Smooth muscle cell of the brain vasculature (primary cell): ENCODE results near the gene DDC.
"Not testable (repeated sequence)": the region's sequence is repeated elsewhere in the genome, so short reads cannot be mapped to it uniquely, and the experiment has no call there.

Experiments
- DNase-seq: peaks from one replicate; pipeline ENCODE4 v3.0.0-alpha.2; 2012; ENCODE audit warnings: low read depth, low spot score

Gene DDC

GRCh38 chr7:50488379-50488778 is 76.8 kb downstream of the DDC start:
- DNase-seq = no peak

GRCh38 chr7:50486512-50486911 is 78.7 kb downstream of the DDC start:
- DNase-seq = no peak

GRCh38 chr7:50481867-50482266 is 83.3 kb downstream of the DDC start:
- no peak for DNase-seq

- DNase-seq = no peak
Measured at GRCh38 chr7:50480797-50481196, 84.4 kb downstream of the DDC start.

- DNase-seq = no peak
Measured at GRCh38 chr7:50479743-50480517, 85.3 kb downstream of the DDC start.

- no peak for DNase-seq
Measured at GRCh38 chr7:50477640-50478039, 87.6 kb downstream of the DDC start.

GRCh38 chr7:50476953-50477625 is 88.1 kb downstream of the DDC start:
- no peak for DNase-seq

- DNase-seq = no peak
Measured at GRCh38 chr7:50475340-50475739, 89.9 kb downstream of the DDC start.

- no peak for DNase-seq
Measured at GRCh38 chr7:50474382-50475160, 90.6 kb downstream of the DDC start.

GRCh38 chr7:50473531-50473930 is 91.7 kb downstream of the DDC start:
- DNase-seq = no peak

GRCh38 chr7:50472427-50472826 is 92.8 kb downstream of the DDC start:
- DNase-seq = no peak

- no peak for DNase-seq
Measured at GRCh38 chr7:50471970-50472369, 93.2 kb downstream of the DDC start.

- no peak for DNase-seq
Measured at GRCh38 chr7:50470250-50471163, 94.7 kb downstream of the DDC start.

GRCh38 chr7:50469181-50469580 is 96.0 kb downstream of the DDC start:
- DNase-seq = no peak

GRCh38 chr7:50467817-50468610 is 97.2 kb downstream of the DDC start:
- DNase-seq = peak; percentile 32

- DNase-seq = no peak
Measured at GRCh38 chr7:50466815-50467585, 98.2 kb downstream of the DDC start.

GRCh38 chr7:50463035-50463434 is 102.2 kb downstream of the DDC start:
- DNase-seq = no peak

GRCh38 chr7:50462361-50462760 is 102.8 kb downstream of the DDC start:
- no peak for DNase-seq

- DNase-seq = no peak
Measured at GRCh38 chr7:50461695-50462094, 103.5 kb downstream of the DDC start.

GRCh38 chr7:50459183-50459582 is 106.0 kb downstream of the DDC start:
- DNase-seq = not testable (repeated sequence)
